Tibial nerve (tissue), 4 donors: ENCODE measurements around the gene THAP10.

Experiments
- CTCF ChIP-seq, 5 experiments: fragments of 200-600 bp in 3 of 5; fragments of 450-650 bp in 2 of 5; sonication (generic) in 3 of 5; IDR thresholded peaks; one replicate each; pipeline ENCODE4 v1.5.1; 2016 to 2019; ENCODE audit warnings: antibody characterized with exemption in 5 of 5, mild to moderate bottlenecking in 3 of 5, moderate library complexity in 2 of 5
- EP300 ChIP-seq, 2 donors: sonication (generic); formaldehyde crosslinking; IDR thresholded peaks; one replicate each; pipeline ENCODE4 v1.6.1; 2017; ENCODE audit warnings: antibody characterized with exemption in 2 of 2, mild to moderate bottlenecking in 1 of 2

GRCh38 chr15:70869346-70869745 lies 22.9 kb downstream of the THAP10 start:
- TF ChIP-seq CTCF (IDR thresholded peaks at IDR 0.05) = no peak
- no peak for TF ChIP-seq EP300 (IDR thresholded peaks at IDR 0.05)
